ENCODE results near the gene FUT4.
"Not testable (repeated sequence)": the region's sequence is repeated elsewhere in the genome, so short reads cannot be mapped to it uniquely, and the experiment has no call there.

The FUT4 gene

DNA sequence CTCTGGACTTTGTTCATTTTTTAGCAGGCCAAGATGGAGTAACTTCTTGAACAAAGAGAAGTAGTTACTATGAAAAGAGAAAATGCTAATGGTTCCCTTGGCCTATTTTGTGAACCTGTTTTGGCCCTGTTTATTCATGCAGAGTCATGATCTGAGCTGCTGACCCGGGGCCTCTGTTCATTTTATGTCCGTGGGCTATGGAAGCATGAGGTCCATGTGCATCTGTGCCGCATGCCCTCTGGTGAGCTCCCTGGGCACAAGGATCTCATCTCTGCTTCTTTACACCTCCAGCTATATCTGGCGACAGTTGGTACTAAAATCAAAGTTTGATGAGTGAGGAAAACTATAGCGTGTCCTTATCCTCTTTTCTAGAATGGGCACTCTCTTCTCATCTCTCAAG lies 24.5 kb downstream of the FUT4 start:
- DNase-seq, result no peak

GRCh38 chr11:94568717-94569116 lies 25.0 kb downstream of the FUT4 start:
- no peak for DNase-seq

DNA sequence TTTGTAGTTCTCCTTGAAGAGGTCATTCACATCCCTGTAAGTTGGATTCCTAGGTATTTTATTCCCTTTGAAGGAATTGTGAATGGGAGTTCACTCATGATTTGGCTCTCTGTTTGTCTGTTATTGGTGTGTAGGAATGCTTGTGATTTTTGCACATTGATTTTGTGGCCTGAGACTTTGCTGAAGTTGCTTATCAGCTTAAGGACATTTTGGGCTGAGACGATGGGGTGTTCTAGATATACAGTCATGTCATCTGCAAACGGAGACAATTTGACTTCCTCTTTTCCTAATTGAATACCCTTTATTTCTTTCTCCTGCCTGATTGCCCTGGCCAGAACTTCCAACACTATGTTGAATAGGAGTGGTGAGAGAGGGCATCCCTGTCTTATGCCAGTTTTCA lies 29.3 kb downstream of the FUT4 start:
- DNase-seq, result not testable (repeated sequence)

GRCh38 chr11:94574193-94574961 lies 30.7 kb downstream of the FUT4 start:
- DNase-seq, result no peak

GRCh38 chr11:94576306-94576705 lies 32.6 kb downstream of the FUT4 start:
- no peak for DNase-seq

DNA sequence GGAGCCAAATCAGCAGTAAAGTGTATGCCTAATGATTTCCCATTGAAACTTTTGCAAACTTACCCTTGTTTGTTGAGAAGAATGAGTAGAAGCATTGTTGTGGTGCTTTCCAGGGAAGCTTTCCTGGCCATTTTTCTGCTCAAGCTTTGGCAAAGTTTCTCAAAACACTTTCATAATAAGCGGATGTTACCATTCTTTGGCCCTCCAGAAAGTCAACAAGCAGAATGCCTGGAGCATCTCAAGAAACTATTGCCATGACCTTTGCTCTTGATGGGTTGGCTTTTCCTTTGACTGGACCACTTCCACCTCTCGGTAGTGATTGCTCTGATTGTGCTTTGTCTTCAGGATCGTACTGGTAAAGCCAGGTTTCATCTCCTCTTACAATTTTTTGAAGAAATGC lies 34.1 kb downstream of the FUT4 start:
- DNase-seq, result no peak

GRCh38 chr11:94581926-94582325 lies 38.2 kb downstream of the FUT4 start:
- DNase-seq, result peak; percentile 93 to 96

- DNase-seq, result peak; percentile 34 to 76
Measured at GRCh38 chr11:94583213-94583865, 39.6 kb downstream of the FUT4 start.

GRCh38 chr11:94583866-94584500 lies 40.3 kb downstream of the FUT4 start:
- DNase-seq, result peak in 1 of 2 experiments; percentile 30

DNA sequence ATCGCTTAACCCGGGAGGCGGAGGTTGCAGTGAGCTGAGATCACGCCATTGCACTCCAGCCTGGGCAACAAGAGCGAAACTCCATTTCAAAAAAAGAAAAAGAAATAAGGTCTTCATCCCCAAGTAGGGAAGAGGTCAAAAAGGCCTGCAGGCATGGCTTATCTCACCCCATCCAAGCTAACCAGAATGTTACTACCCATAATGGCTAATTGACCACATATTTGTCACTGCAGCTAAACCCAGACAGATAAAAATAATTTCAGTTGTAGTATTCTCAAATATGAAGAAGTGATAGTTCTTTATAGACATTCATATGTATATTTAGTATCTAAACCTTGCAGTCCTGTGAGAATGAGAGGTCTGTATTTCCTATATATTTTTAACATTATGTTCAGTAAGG lies 41.3 kb downstream of the FUT4 start:
- no peak for DNase-seq

DNA sequence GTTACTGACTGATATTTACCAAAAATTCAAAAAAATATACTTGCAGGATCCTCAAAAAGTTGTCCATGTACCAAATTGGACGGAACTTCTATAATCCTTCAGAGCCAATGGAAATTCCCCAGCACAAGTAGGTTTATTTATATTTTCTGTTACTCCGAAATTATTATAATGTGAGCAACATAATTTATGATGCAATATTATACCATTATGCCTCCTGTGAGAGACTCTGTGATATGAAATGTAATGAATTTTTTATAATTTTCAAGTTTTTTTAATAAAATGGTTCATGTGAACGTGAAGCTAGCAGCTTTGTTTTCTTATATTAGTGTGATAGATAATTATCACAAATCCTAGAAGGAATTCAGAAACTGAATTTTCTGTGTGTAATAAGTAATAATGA lies 41.7 kb downstream of the FUT4 start:
- DNase-seq, result no peak

DNA sequence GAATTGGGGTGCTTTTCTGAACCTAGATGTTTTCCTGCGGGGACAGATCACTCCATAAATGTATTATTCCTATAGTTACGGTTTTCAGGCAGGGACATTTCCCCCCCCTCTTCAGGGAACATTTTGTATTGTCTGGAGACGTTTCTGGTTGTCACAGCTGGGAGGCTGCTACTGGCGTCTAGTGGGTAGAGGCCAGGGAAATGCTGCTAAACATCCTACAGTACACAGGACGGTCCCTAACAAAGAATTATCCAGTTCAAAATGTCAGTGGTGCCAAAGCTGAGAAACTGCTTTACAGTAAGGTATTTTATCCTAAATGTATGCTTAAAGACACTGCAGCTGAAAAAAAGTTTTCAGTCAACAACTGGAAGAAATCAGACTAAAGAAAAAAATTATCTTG lies 42.8 kb downstream of the FUT4 start:
- DNase-seq, result peak in 1 of 2 experiments; percentile 29

DNA sequence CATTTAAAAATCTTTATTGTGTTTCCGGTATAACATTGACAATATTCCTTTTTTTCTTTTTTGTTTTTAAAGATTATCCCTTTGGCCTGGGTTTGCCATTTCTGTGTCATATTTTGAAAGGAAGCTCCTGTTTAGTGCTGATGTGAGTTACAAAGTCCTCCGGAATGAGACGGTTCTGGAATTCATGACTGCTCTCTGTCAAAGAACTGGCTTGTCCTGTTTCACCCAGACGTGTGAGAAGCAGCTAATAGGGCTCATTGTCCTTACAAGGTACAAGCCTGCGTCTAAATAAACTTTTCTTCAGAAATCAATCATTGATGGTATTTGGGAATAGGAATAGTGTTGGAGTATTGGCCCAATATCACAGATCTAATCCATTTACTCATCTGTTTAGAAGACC lies 43.3 kb downstream of the FUT4 start:
- DNase-seq, result peak in 1 of 2 experiments; percentile 27

GRCh38 chr11:94588366-94588942 lies 44.7 kb downstream of the FUT4 start:
- peak; percentile 20 to 68 for DNase-seq

DNA sequence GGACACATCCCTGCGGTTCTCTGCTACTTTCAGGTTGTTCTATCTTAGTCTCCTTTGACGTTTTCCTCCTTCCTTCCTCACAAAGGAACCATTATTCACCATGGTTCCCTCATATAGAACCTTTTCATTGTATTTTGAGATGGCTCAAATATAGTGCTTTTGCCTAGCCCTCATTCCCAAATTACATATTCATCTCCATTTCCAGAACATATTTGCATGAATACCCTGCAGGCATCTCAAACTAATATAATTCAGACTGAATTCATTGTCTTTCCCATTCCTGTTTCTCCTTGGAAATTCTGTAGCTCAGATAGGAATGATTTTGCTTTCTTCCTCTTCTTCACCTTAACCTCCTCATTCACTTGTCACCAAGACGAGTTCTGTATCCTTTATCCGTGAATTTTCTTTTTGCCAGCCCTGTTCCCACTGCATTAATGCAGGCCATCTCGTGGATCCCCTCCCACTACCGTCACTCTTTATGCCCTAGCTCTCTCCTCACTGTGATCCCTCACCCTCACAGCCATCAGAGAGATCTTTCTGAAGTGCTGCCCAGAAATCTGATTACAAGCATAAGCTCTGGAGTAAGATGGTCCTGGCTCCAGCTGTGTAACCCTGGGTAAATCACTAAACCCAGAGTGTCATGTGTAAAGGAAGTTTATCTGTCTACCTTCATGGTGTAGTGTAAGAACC lies 46.8 kb downstream of the FUT4 start:
- peak in 1 of 2 experiments; percentile 40 for DNase-seq

GRCh38 chr11:94593030-94593429 lies 49.3 kb downstream of the FUT4 start:
- no peak for DNase-seq

DNA sequence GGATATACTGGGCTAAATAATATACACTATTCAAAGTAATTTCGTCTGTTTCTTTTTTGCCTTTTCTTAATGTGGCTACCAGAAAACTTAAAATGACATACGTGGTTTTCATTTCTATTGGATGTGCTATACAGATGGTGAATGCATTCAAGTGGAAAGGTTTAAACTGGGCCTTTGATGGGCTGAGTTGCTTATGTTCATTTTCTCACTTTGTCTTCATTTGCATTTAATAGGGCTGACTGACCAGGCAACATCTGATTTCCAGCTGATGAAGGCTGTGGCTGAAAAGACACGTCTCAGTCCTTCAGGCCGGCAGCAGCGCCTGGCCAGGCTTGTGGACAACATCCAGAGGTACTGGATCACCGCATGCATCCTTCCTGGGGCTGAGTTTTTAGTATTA lies 51.4 kb downstream of the FUT4 start:
- DNase-seq, result peak; percentile 53 to 85

- peak; percentile 9 to 51 for DNase-seq
Measured at GRCh38 chr11:94597896-94598295, 54.2 kb downstream of the FUT4 start.
